ENCODE measurements around the gene TEX261. TPM values are rescaled to one million over a fixed set of nuclear protein-coding genes. Genes with fewer than 3 reads are reported as not detected.

The TEX261 gene
- total RNA-seq, 1 donor from 2014 or later: 50.0 TPM

DNA sequence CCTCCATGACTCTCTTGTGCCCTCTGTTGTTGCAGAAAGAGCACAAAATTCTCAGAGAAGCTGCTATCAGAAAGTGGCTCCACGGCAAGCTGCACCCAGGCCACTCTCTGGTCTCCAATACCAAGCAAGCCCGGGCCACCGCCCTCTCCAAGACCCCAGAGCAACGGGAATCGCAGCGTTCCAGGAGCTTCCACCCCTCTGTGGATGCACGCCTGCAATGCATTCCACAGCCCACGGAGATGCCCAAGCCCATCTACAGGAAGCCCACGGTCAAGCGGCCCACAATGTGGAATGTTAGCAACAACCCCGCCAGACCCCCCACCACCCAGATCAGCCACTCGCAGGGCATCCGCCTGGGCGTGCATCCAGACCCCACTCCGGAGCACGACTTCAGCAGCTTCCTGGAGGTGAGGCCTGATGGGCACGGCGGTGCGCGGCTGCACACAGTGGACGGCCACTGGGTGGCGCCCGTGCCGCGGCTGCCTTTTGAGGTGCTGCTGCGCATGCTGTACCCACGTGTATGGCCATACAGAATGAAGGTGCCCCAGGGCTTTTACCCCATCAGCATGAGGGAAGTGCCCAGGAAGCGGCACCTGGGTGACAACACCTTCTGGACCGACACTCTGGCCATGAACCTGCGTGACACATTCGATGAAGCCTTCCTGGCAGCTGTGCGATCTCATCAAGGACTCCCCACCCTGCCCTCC lies 9.9 kb downstream of the TEX261 start:
- Mint-ChIP-seq H3K27me3 (no peaks in the 10 kb centered on the region), H3K4me3 (no peak overlapping the region), H3K27ac (no peak overlapping the region)

GRCh38 chr2:70984228-70984575 lies 10.5 kb downstream of the TEX261 start:
- H3K4me1 Mint-ChIP-seq (ENCODE audit: unreplicated experiment): no peaks in the 10 kb centered on the region
- no peaks in the 10 kb centered on the region for H3K27me3 Mint-ChIP-seq
- H3K36me3 Mint-ChIP-seq: peaks cover 15% of the 10 kb centered on the region
- DNase-seq (ENCODE audit: extremely low spot score, unreplicated experiment): no peak
- no peak overlapping the region for H3K27ac Mint-ChIP-seq
- no peak overlapping the region for H3K4me3 Mint-ChIP-seq
- no peaks in the 10 kb centered on the region for H3K9me3 Mint-ChIP-seq
- no peak for TF ChIP-seq CTCF (conservative IDR thresholded peaks at IDR 0.05)

More for the DNA sequence above, 9.9 kb downstream of the TEX261 start:
- H3K4me1 Mint-ChIP-seq (ENCODE audit: unreplicated experiment): no peaks in the 10 kb centered on the region
- H3K9me3 Mint-ChIP-seq: no peaks in the 10 kb centered on the region
- peaks cover 15% of the 10 kb centered on the region for H3K36me3 Mint-ChIP-seq
- TF ChIP-seq CTCF (conservative IDR thresholded peaks at IDR 0.05): peak; percentile 86
- peak; percentile 75 for DNase-seq (ENCODE audit: extremely low spot score, unreplicated experiment)

- Mint-ChIP-seq H3K27ac (no peak overlapping the region), H3K4me3 (no peak overlapping the region), H3K9me3 (no peaks in the 10 kb centered on the region), H3K27me3 (no peaks in the 10 kb centered on the region), H3K36me3 (peaks cover 15% of the 10 kb centered on the region), H3K4me1 (ENCODE audit: unreplicated experiment) (no peaks in the 10 kb centered on the region)
- TF ChIP-seq CTCF (conservative IDR thresholded peaks at IDR 0.05): no peak
- DNase-seq (ENCODE audit: extremely low spot score, unreplicated experiment): peak; percentile 51
Observed at GRCh38 chr2:70983506-70984227, 11.0 kb downstream of the TEX261 start.

- H3K9me3 Mint-ChIP-seq: no peaks in the 10 kb centered on the region
- no peak overlapping the region for H3K4me3 Mint-ChIP-seq
Observed at GRCh38 chr2:70982971-70983370, 11.7 kb downstream of the TEX261 start.

More at GRCh38 chr2:70982971-70983370, 11.7 kb downstream of the TEX261 start:
- no peak for DNase-seq (ENCODE audit: extremely low spot score, unreplicated experiment)
- Mint-ChIP-seq H3K4me1 (ENCODE audit: unreplicated experiment) (peaks cover 4% of the 10 kb centered on the region), H3K36me3 (peaks cover 18% of the 10 kb centered on the region), H3K27me3 (peaks cover 3% of the 10 kb centered on the region), H3K27ac (no peak overlapping the region)
- no peak for TF ChIP-seq CTCF (conservative IDR thresholded peaks at IDR 0.05)

All from type B pancreatic cell (in vitro differentiated cells).